ENCODE data around the gene GPATCH1.

GPATCH1 gene

DNA sequence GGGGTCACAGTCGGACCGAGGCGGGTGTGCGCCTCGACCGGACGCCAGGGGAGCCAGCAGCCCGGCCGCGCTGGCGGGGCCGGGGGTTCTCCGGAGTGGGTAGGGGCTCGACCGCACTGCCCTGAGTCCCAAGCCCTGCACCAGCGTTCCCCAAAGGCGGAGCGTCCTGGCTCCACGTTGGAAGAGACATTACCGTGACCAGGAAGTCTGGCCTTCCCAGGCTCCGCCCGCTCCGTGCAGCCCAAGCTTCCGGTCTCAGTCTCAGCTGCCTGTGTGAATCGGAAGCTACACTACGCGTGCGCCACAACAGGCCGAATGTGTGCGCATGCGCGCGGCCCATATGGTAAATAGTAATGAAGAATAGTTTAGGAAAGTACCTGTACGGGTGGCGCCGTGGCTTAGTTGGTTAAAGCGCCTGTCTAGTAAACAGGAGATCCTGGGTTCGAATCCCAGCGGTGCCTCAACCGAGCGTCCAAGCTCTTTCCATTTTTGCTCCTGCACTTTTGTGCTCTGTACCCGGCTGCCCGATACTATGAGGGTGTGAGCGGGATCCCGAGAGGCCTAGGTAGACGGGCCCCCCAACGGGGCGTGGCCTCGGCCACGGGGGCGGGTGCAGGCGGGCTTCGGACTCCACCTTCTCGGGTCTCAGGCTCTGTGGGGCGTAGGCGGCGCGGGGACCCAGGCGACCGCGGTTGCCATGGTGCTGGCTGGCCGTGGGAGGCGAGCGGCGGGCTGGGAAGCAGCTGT, 95.9 kb downstream of the GPATCH1 start:
- peak; percentile 97 for DNase-seq (ENCODE audit: low read depth)
- TF ChIP-seq MYC (IDR thresholded peaks at IDR 0.05; ENCODE audit: low read depth, low read length): peak; percentile 26; the same call in 1 of the 2 replicates
- TF ChIP-seq CTCF (IDR thresholded peaks at IDR 0.05; ENCODE audit: low read depth, low read length): no peak
- peak; percentile 89 for TF ChIP-seq POLR2A (IDR thresholded peaks at IDR 0.05; ENCODE audit: extremely low read depth, insufficient read length)
- TF ChIP-seq MAX (IDR thresholded peaks at IDR 0.05; ENCODE audit: low read depth, low read length): peak; percentile 22
- H3K4me3 ChIP-seq (ENCODE audit: low read depth, low read length): peak overlapping the region; percentile 77

DNA sequence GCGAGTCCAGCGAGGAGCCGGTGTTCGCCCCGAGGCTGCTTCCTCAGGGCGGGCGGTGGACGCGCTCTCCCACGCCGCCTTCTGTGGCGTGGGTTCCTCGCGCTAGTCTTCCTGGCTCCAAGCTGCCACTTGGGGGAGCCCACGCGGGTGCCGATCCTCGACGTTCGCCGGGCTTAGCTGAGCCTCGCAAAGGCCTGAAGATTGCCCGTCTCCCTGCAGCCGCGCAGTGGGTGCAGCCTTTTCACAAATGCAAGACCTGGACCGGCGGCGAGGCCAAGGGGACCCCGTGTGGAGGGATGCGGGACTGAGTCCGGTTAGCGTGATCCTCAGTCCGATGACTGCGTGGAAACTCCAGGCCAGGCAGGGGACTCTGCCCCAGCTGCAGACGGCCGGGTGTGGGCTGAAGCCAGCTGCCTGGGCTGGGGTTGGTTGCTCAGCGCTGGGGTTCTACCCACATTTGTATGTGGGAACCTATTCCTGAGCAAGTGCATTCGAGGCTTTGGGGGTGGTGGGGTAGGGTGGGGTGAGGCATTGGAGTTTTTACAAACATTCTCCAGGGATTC, 96.5 kb downstream of the GPATCH1 start:
- DNase-seq (ENCODE audit: low read depth): no peak
- TF ChIP-seq MAX (IDR thresholded peaks at IDR 0.05; ENCODE audit: low read depth, low read length): peak; percentile 25; the same call in 1 of the 2 replicates
- TF ChIP-seq CTCF (IDR thresholded peaks at IDR 0.05; ENCODE audit: low read depth, low read length): no peak
- peak overlapping the region; percentile 47 for H3K4me3 ChIP-seq (ENCODE audit: low read depth, low read length)

All from NB4 (cell line).